ENCODE measurements around the gene IST1. TPM values are rescaled to one million over a fixed set of nuclear protein-coding genes. Genes with fewer than 3 reads are reported as not detected.
A peak's percentile ranks its signal among the peaks of the same experiment; 100 is the strongest.

Gene IST1
- total RNA-seq, 1 experiment from 2014 or later, result 197 TPM

DNA sequence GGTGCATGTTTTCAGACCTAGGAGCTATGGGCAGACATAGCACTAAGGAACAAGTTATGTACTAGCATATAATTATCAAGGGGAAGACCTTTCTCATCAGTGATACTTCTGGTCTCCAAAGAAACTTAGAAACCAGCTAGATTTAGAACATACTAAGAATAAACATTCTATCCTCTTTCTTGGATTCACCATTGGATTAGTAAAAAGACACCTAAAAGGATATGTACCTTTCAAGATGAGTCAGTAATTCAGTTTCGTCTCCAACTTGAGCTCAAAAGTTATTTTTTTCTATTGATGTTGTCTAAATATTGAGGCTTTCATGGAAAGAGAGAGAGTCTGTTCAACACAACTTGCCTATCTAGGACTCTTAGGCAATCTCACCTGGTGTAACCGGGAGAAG is 24.5 kb upstream of the IST1 start:
- no peak for DNase-seq (ENCODE audit: low read depth)
- in situ Hi-C loops (cut with HindIII; ENCODE audit: low pct_unique_long_range_greater_than_20kb, low sequenced_read_pairs), result no loop called here

DNA sequence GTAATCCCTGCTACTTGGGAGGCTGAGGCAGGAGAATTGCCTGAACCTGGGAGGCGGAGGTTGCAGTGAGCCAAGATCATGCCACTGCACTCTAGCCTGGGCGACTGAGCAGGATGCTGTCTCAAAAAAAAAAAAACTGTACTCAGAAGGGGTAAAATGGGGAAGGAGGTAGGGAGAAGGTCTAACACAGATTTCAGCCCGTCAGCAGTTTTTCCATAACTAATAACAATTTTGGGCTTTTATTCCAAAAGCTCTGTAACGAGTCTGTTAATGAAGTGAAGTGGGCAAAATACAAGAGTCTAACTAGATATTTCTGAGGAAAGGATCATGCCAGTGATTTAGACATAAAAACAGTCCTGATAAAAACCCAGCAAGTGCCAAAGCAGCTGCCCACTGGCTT is 22.1 kb upstream of the IST1 start:
- DNase-seq (ENCODE audit: low read depth), result no peak
- in situ Hi-C loops (cut with HindIII; ENCODE audit: low pct_unique_long_range_greater_than_20kb, low sequenced_read_pairs), result no loop called here

DNA sequence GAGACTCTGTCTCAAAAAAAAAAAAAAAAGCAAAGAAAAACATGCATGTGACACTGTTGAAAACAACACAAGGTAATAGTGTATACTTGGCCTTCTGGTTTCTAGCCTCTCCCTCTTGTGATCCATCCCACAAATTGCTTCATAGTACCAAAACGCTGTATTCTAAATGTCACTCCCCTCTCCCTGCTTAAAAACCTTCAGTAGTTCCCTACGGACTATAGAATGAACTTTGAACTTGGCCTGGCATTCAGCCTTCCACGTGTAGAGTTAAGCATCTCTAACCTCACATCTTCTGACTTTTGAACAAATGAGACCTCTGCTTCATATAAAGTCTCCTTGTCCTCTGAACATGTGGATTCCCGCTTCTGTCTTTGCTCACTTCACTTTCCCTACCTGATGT is 16.4 kb upstream of the IST1 start:
- DNase-seq (ENCODE audit: low read depth), result no peak
- in situ Hi-C loops (cut with HindIII; ENCODE audit: low pct_unique_long_range_greater_than_20kb, low sequenced_read_pairs), result no loop called here

DNA sequence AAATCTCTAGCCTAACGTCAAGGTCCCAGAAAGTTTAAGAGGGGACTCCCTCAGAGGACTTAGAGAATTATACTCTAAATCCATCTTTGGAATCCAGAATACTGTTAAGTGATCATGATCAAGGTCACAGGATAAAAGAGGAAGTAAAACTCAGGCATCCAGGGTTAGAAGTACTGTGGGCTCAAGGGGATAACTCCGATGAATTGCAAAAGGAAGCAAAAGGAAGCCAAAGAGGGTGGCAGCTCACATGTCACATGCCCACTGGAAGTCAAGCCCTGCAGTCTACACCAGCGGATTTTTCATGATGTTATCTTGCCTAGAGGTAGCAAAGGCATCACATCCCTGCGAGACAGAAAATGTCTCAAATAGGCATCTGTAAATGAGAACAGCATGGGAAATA is 15.2 kb upstream of the IST1 start:
- in situ Hi-C loops (cut with HindIII; ENCODE audit: low pct_unique_long_range_greater_than_20kb, low sequenced_read_pairs), result no loop called here
- DNase-seq (ENCODE audit: low read depth), result no peak

DNA sequence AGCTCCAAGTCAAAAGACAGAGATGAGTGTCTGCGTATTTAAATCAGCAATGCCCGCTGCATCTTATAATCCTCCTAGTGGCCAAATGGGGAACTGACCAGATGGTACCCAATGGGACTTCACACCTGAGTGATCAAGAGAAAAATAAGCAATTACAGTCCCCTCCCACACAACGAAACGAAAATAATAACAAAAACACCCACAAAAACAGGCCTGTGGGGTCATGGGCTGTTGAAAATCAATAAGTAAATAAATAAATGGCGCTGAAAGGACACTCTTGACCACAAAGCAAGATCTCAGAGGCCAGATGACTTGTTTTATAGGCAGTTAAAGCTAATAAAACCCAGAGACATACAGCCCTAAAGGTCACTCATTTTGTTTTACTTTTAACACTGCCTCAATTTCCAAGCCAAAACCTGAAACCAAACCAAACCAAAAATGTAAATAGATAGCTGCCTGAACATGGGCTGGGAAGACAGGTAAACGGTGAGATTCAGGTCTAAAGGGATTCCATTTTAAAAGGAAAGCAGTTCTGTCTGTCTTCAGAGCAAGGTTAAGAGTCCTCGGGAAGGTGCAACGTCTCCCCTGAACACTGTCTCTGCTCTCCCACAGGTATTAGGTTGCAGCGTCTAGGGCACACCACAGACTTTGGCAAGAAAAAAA is 12.7 kb upstream of the IST1 start:
- in situ Hi-C loops (cut with HindIII; ENCODE audit: low pct_unique_long_range_greater_than_20kb, low sequenced_read_pairs), result no loop called here
- DNase-seq (ENCODE audit: low read depth), result peak; percentile 65

DNA sequence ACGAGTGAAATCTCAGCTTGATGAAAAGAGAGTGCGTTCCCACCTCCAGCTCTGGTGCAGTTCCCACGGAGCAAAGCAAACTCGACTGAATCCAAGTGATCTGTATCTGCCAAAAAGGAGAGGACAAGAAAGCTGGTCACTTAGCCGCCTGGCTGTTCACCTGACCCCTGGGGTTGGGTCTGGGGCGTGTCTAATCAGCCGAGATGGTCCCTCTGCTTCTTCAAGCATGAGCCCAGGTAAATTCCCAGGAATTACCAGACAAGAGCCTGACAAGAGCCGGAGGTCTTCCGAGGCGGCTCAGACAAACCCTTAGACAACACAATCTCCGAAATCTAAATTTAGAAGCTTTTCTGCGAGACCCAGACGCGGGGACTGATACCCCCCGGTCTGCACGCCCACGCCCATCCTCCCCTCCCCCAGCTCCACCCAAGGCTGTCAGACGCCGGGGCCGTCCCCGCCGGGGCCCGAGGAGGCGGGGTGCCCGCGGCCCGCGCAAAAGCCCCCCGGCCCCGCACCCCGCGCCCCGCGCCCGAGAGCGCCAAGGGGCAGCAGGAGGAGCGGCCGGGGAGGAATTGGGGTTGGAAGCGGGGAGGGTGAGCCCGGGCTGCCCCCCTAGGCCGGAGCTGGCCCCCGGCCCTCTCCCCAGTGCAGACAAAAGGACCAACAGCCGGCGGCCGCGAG is 12.0 kb upstream of the IST1 start:
- peak; percentile 41 for DNase-seq (ENCODE audit: low read depth)
- in situ Hi-C loops (cut with HindIII; ENCODE audit: low pct_unique_long_range_greater_than_20kb, low sequenced_read_pairs), result no loop called here

DNA sequence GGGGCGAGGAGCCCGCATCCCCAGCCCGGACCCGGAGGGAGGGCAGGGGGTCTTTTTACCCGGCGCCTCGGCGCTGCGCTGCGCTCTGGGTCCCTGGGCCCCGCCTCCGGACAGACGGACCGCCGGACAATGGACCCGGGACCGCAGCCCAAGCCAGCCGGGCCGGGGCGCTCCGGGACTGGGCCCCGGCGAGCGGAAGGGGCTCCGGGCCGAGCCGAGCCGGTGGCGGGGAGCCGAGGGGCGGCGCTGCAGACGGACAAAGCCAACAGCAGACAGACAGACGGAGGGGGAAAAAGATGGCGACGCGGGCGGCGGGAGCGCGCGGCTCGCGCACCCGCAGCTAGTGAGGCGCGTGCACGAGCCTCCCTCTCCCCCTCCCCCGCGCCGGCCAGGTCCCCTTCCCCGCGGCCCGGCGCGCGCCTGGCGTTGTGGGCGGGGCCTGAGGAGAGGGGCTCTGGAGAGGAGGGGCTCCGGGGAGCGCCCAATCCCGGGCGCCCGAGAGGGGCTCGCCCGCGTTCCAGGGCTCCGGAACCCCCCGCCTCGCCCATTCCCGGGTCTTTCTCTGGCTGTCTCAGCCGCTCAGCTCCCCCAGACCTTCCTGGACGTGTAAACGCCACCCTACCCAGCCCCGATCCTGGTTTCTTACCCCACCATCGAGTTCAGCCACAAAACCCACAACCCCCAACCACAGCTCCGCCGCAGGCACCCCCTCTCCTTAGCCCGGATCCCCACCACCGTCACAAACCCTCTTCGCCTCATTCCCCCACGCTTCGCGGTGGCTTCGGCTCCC is 11.3 kb upstream of the IST1 start, which contains the start of gene ZNF821:
ZNF821 (minus strand) TSS at position 334 of the 790 bp plus-strand sequence. CDS start 4,236 bp downstream, outside the sequence.
- in situ Hi-C loops (cut with HindIII; ENCODE audit: low pct_unique_long_range_greater_than_20kb, low sequenced_read_pairs), result no loop called here
- DNase-seq (ENCODE audit: low read depth), result peak; percentile 71

DNA sequence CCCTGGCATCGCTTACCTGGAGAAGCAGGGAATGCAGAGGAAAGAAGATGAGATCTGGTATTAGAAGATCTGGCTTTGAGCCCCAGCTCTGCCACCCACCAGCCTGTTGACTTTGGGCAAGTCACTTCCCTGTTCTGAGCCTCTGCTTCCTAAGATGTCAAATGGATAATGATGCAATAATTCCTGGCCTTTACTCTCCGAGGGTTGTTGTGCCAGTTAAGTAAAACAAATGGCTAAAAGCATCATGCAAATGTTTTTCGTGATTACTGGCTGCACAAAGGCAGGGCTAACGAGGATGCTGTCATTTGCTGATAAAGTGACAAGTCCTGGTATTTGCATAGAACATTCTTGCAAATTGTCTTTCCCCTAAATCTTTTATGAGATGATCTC is 10.1 kb upstream of the IST1 start:
- DNase-seq (ENCODE audit: low read depth), result no peak
- in situ Hi-C loops (cut with HindIII; ENCODE audit: low pct_unique_long_range_greater_than_20kb, low sequenced_read_pairs), result no loop called here

DNA sequence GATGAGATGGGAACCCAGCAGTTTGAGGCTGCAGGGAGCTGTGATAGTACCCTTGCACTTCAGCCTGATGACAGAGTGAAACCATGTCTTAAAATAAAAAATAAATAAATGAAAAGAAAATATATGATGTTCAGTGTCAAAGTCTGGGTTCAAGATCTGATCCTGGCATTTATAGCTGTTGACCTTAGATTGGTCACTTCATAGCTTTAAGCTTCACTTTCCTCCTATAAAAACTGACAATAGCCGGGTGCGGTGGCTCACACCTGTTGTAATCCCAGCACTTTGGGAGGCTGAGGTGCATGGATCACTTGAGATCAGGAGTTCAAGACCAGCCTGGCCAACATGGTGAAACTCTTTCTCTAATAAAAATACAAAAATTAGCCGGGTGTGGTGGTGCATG is 6.2 kb upstream of the IST1 start:
- in situ Hi-C loops (cut with HindIII; ENCODE audit: low pct_unique_long_range_greater_than_20kb, low sequenced_read_pairs), result no loop called here

DNA sequence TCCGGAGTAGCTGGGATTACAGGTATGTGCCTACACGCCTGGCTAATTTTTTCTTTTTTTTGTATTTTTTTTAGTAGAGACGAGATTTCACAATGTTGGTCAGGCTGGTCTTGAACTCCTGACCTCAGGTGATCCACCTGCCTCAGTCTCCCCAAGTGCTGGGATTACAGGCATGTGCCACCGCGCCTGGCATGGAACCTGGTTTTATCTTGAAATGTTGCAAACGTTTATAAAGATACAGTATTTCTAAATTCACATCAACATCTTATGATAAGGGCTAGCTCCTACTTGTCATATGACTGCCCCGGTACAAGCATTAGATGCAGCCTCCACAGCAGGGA is 1.5 kb upstream of the IST1 start:
- no peak for DNase-seq (ENCODE audit: low read depth)
- in situ Hi-C loops (cut with HindIII; ENCODE audit: low pct_unique_long_range_greater_than_20kb, low sequenced_read_pairs), result no loop called here

More for the DNA sequence above, 6.2 kb upstream of the IST1 start:
- no peak for DNase-seq (ENCODE audit: low read depth)

DNA sequence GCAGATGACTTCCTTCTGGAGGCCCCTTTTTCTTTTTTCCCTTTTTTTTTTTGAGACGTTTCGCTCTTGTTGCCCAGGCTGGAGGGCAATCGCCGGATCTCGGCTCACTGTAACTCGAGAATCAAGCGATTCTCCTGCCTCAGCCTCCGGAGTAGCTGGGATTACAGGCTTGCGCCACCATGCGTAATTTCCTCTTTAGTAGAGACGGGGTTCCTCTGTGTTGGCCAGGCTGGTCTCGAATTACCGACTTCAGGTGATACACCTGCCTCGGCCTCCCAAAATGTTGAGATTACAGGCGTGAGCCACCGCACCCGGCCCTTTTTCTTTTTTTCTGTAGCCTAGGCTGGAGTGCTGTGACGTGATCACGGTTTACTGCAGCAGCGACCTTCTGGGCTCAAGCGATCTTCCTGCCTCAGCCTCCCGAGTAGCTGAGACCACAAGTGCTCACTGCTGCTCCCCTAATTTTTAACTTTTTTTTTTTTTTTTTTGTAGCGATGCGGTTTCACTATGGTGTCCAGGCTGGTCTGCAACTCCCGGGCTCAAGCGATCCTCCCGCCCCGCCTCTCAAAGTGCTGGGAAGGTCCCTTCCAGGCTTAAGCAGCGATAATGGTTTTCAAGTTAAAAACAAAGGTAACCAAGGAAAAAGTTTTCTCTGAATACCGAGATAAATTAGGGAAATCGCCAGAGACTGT is 956 bp upstream of the IST1 start:
- peak; percentile 67 for DNase-seq (ENCODE audit: low read depth)
- in situ Hi-C loops (cut with HindIII; ENCODE audit: low pct_unique_long_range_greater_than_20kb, low sequenced_read_pairs), result no loop called here

DNA sequence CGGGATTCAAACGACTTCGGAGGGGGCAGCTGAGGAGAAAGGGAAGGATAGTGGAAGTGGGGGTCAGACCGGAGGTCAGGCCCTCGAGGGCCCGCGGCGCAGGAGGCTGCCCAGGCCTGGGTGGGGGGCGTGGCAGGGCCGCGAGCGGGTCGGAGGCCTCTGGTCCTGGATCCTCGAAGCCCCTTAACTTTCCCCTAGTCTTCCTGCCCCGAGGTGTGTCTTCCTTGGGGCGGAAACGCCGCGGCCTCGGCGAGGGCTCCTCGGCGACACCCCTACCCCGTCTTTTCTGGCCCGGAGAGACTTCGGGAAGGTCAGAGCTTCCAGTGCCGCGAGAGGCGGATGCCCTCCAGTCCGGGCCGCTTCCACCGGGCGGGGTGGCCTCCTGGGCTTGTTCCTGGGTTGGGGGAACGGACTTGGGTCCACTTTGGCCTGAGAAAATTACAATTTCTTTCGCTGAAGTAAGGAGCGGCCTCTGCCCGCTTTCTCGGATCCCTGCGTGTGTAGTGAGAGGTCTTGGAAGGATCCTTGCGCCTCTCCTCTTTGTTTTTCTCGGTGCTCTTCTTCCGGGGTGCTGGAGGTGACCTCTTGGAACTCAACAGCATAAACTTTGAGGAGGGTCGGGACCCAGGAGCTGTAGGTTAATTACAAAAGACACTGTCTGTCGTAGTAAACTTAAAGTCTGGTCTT is 491 bp downstream of the IST1 start:
- no peak for DNase-seq (ENCODE audit: low read depth)

DNA sequence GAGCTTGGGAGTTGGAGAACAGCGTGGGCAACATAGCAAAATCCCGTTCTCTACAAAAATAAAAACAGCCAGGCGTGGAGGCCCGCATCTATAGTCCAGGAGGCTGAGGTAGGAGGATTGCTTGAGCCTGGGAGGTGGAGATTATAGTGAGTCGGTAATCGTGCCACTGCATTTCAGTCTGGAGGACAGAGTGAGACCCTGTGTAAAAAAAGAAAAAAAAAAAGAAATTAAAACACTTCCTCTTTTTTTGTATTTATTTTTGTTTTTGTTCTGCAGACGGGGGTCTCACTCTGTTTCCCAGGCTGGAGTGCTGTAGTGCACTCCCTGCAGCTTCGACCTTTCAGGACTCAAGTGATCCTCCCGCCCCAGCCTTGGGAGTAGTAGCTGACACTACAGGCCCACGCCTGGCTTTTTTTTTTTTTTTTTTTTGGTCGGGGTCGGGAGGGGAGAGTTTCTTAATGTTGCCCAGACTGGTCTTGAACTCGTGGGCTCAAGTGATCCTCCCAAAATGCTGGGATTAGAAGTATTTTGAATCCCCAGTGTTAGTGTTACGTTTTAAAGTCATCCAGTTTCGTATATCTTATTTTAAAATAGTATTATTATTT is 1.5 kb downstream of the IST1 start:
- in situ Hi-C loops (cut with HindIII; ENCODE audit: low pct_unique_long_range_greater_than_20kb, low sequenced_read_pairs), result no loop called here
- no peak for DNase-seq (ENCODE audit: low read depth)

More for the DNA sequence above, 491 bp downstream of the IST1 start:
- in situ Hi-C loops (cut with HindIII; ENCODE audit: low pct_unique_long_range_greater_than_20kb, low sequenced_read_pairs), result no loop called here

DNA sequence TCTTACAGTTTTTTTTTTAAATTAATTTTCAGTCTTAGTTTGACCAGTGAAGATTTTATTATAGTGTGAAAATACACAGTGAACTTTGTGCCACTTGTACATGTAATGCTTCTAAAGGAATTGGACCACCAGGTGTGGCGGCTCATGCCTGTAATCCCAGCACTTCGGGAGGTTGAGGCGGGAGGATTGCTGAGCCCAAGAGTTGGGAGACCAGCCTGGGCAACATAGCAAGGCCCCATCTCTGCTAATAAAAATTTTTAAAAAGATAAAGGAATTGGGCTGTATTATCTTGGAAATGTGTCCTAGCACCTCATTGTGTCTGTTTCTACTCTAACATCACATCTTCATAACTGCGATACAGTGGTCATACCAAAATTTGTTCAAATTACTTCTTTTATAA is 3.8 kb downstream of the IST1 start:
- in situ Hi-C loops (cut with HindIII; ENCODE audit: low pct_unique_long_range_greater_than_20kb, low sequenced_read_pairs), result no loop called here
- no peak for DNase-seq (ENCODE audit: low read depth)

DNA sequence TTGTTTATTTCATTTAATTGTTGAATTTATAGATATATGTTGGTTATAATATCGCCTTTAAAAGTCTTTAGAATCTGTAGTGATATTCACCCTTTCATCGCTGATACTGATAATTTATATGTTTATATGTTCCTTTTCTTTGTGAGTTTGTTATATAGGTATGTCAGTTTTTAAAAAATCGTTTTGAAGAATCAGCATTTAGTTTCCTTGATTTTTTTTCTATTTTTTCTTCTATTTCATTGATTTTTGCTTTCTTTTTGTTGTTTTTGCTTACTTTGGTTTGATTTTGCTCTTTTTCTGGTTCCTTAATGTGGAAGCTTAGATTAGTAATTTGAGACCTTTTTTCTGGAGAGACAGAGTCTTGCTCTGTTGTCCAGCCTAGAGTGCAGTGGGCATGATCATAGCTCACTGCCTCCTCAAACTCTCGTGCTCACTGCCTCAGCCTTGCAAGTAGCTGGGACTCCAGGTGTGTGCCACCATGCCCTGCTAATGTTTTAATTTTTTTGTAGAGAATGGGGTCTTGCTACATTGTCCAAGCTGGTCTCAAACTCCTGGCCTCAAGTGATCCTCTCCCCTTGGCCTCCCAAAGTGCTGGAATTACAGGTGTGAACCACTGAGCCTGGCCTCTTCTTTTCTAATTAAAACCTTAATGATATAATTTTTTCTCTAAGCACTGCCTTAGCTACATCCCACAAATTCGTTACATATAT is 7.5 kb downstream of the IST1 start:
- DNase-seq (ENCODE audit: low read depth), result no peak
- in situ Hi-C loops (cut with HindIII; ENCODE audit: low pct_unique_long_range_greater_than_20kb, low sequenced_read_pairs), result no loop called here

DNA sequence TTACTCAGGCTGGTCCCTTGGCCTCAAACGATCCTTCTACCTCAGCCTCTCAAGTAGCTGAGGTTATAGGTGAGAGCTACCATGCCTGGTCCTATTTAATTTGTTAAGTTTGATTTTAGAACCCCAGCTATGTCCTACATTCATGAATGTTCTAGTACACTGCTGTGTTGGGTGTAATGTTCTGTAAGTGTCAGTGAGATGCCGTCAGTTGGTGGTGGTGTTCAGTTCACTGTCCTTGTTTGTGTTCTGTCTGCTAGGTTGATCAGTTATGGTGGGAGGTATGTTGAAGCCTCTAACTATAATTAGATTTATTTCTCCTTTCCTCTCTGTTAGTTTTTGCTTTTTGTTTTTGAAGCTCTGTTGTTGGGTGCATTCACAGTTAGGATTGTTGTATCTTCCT is 8.3 kb downstream of the IST1 start:
- in situ Hi-C loops (cut with HindIII; ENCODE audit: low pct_unique_long_range_greater_than_20kb, low sequenced_read_pairs), result no loop called here

DNA sequence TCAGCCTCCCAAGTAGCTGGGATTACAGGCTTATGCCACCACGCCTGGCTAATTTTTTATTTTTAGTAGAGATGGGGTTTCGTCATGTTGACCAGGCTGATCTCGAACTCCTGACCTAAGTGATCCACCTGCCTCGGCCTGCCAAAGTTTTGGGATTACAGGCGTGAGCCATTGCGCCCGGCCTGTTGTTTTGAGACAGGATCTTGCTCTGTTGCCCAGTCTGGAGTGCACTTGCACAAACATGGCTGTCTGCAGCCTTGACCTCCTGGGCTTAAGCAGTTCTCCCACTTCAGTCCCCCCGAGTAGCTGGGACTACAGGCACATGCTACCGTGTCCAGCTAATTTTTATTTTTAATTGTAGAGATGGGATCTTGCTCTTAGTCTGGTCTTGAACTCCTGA is 8.9 kb downstream of the IST1 start:
- in situ Hi-C loops (cut with HindIII; ENCODE audit: low pct_unique_long_range_greater_than_20kb, low sequenced_read_pairs), result no loop called here
- no peak for DNase-seq (ENCODE audit: low read depth)

More for the DNA sequence above, 8.3 kb downstream of the IST1 start:
- no peak for DNase-seq (ENCODE audit: low read depth)
